HepG2 (cell line): ENCODE data around the gene AJM1. TPM values are rescaled to one million over a fixed set of nuclear protein-coding genes. Genes with fewer than 3 reads are reported as not detected.
A peak's percentile ranks its signal among the peaks of the same experiment; 100 is the strongest.

ENCODE experiments used
- BRD4 ChIP-seq: sonication (generic); formaldehyde crosslinking; IDR thresholded peaks from 2 replicates; pipeline ENCODE4 v1.4.0; 2020; ENCODE audit warnings: missing genetic modification reagents
- ELF3 ChIP-seq: IDR thresholded peaks from 2 replicates; pipeline ENCODE4 v1.6.1; 2016; ENCODE audit warnings: missing genetic modification reagents, missing compliant biosample characterization
- FIP1L1 ChIP-seq: fragments of 200-400 bp; formaldehyde crosslinking; IDR thresholded peaks from 2 replicates; pipeline ENCODE4 v1.6.1; 2018; ENCODE audit warnings: low read depth, mild to moderate bottlenecking, low read length, moderate library complexity, borderline replicate concordance; ENCODE audit not compliant: insufficient read depth
- MAFK ChIP-seq, 2 experiments: IDR thresholded peaks in 1 of 2; conservative IDR thresholded peaks in 1 of 2; 2 replicates each; pipeline ENCODE4 v1.6.1; 2011; ENCODE audit warnings: improper control_type of control experiment in 2 of 2, low read length in 2 of 2
- PITX1 ChIP-seq: sonication (generic); formaldehyde crosslinking; IDR thresholded peaks from 2 replicates; pipeline ENCODE4 v1.5.1; 2020; ENCODE audit warnings: mild to moderate bottlenecking, missing genetic modification reagents
- PLRG1 ChIP-seq: fragments of 450-650 bp; conservative IDR thresholded peaks from 2 replicates; pipeline ENCODE4 v1.6.1; 2016
- PREB ChIP-seq: sonication (generic); formaldehyde crosslinking; IDR thresholded peaks from 2 replicates; pipeline ENCODE4 v1.4.0; 2020; ENCODE audit warnings: missing genetic modification reagents
- PRPF4 ChIP-seq: fragments of 200-400 bp; formaldehyde crosslinking; IDR thresholded peaks from 2 replicates; pipeline ENCODE4 v1.6.1; 2016; ENCODE audit warnings: low read length, low read depth; ENCODE audit not compliant: poor library complexity, severe bottlenecking
- SALL2 ChIP-seq: sonication (generic); formaldehyde crosslinking; IDR thresholded peaks from 2 replicates; pipeline ENCODE4 v1.8.1; 2023; ENCODE audit warnings: mild to moderate bottlenecking, missing genetic modification reagents, inconsistent platforms
- SKIL ChIP-seq: sonication (generic); formaldehyde crosslinking; IDR thresholded peaks from 2 replicates; pipeline ENCODE4 v1.8.0; 2022; ENCODE audit warnings: missing genetic modification reagents, mild to moderate bottlenecking, moderate library complexity, borderline replicate concordance
- SNAPC2 ChIP-seq: sonication (generic); formaldehyde crosslinking; IDR thresholded peaks from 2 replicates; pipeline ENCODE4 v1.8.1; 2022; ENCODE audit warnings: mild to moderate bottlenecking, missing genetic modification reagents
- SNRNP70 ChIP-seq: fragments of 200-400 bp; formaldehyde crosslinking; IDR thresholded peaks from 2 replicates; pipeline ENCODE4 v1.6.1; 2017; ENCODE audit warnings: mild to moderate bottlenecking, low read depth, low read length, moderate library complexity
- THYN1 ChIP-seq: sonication (generic); formaldehyde crosslinking; IDR thresholded peaks from 2 replicates; pipeline ENCODE4 v1.8.1; 2023; ENCODE audit warnings: low read depth, mild to moderate bottlenecking, moderate library complexity, missing genetic modification reagents, borderline replicate concordance
- ZNF367 ChIP-seq: sonication (generic); formaldehyde crosslinking; IDR thresholded peaks from 2 replicates; pipeline ENCODE4 v1.4.0; 2020; ENCODE audit warnings: missing genetic modification reagents, borderline replicate concordance
- ZNF768 ChIP-seq: sonication (generic); formaldehyde crosslinking; IDR thresholded peaks from 2 replicates; pipeline ENCODE4 v1.4.0; 2020; ENCODE audit warnings: missing genetic modification reagents
- polyA plus RNA-seq, 8 experiments: library from polyadenylated mRNA; depleted of rRNA in 3 of 8; stranded (reverse) in 7 of 8; unstranded in 1 of 8; fragments of >200 nt; fragmentation: Illumina TruSeq in 4 of 8; extraction: Trizol in 4 of 8; gene quantifications; 2 replicates each; pipeline versions ENCODE4 v1.2.1 to v1.2.3, GENCODE V29; 2011 to 2016; ENCODE audit warnings: low read depth in 4 of 8, missing spikeins in 1 of 8, mixed read lengths in 1 of 8; ENCODE audit not compliant: insufficient read depth in 1 of 8
- total RNA-seq, 5 experiments: library from RNA; depleted of rRNA; stranded (reverse); fragments of >200 nt; fragmentation: Illumina TruSeq; extraction: Trizol; gene quantifications; 2 replicates each; pipeline ENCODE4 v1.2.3, GENCODE V29; 2016; ENCODE audit warnings: low read depth in 1 of 5
- TF ChIP-seq, protein P1 (sequence below): sonication (generic); formaldehyde crosslinking; IDR thresholded peaks from 2 replicates; pipeline ENCODE4 v1.4.0; 2020; ENCODE audit warnings: missing genetic modification reagents, mild to moderate bottlenecking, borderline replicate concordance
- TF ChIP-seq, protein P2 (sequence below), 2 experiments: sonication (generic) in 1 of 2; formaldehyde crosslinking in 1 of 2; IDR thresholded peaks; 2 replicates each; pipeline versions ENCODE4 v1.5.1 to v1.6.1; 2011 to 2020; ENCODE audit warnings: borderline replicate concordance in 1 of 2, low read depth in 1 of 2, low read length in 1 of 2, mild to moderate bottlenecking in 1 of 2, missing genetic modification reagents in 1 of 2, moderate library complexity in 1 of 2
- TF ChIP-seq, protein P3 (sequence below): sonication (generic); formaldehyde crosslinking; IDR thresholded peaks from 2 replicates; pipeline ENCODE4 v1.4.0; 2020; ENCODE audit warnings: mild to moderate bottlenecking, missing genetic modification reagents

AJM1 gene
- total and polyA plus RNA-seq, 2 of the 13 experiments (the other 11 are each of a cell fraction or from before 2014, with no cell fraction given) = 1.1 to 1.2 TPM

GRCh38 chr9:136851941-136852663 lies 9.8 kb downstream of the AJM1 start, which contains the start of gene MAMDC4 (continued):
- TF ChIP-seq, protein P1, sequence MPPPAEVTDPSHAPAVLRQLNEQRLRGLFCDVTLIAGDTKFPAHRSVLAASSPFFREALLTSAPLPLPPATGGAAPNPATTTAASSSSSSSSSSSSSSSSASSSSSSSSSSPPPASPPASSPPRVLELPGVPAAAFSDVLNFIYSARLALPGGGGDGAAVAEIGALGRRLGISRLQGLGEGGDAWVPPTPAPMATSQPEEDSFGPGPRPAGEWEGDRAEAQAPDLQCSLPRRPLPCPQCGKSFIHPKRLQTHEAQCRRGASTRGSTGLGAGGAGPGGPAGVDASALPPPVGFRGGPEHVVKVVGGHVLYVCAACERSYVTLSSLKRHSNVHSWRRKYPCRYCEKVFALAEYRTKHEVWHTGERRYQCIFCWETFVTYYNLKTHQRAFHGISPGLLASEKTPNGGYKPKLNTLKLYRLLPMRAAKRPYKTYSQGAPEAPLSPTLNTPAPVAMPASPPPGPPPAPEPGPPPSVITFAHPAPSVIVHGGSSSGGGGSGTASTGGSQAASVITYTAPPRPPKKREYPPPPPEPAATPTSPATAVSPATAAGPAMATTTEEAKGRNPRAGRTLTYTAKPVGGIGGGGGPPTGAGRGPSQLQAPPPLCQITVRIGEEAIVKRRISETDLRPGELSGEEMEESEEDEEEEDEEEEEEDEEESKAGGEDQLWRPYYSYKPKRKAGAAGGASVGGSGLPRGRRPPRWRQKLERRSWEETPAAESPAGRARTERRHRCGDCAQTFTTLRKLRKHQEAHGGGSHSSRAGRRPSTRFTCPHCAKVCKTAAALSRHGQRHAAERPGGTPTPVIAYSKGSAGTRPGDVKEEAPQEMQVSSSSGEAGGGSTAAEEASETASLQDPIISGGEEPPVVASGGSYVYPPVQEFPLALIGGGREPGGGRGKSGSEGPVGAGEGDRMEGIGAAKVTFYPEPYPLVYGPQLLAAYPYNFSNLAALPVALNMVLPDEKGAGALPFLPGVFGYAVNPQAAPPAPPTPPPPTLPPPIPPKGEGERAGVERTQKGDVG (CRISPR knock-in tag) = 0 out of 2 replicates have a peak, but pooled peaks have one; percentile 40
- TF ChIP-seq SALL2 (CRISPR knock-in tag) (no peak), SKIL (CRISPR knock-in tag) (no peak), ZNF367 (CRISPR knock-in tag) (no peak), MAFK (conservative IDR thresholded peaks at IDR 0.05 in 1 of 2, IDR thresholded peaks at IDR 0.05 in 1 of 2; ENCODE audit: low read length in 2 of 2) (no peak), BRD4 (CRISPR knock-in tag) (no peak), PRPF4 (no peak), THYN1 (no peak), PLRG1 (no peak), FIP1L1 (no peak), SNRNP70 (no peak), PITX1 (CRISPR knock-in tag) (no peak), ZNF768 (CRISPR knock-in tag) (no peak), PREB (CRISPR knock-in tag) (no peak), ELF3 (CRISPR knock-in tag) (no peak), SNAPC2 (no peak)
- TF ChIP-seq, protein P2, sequence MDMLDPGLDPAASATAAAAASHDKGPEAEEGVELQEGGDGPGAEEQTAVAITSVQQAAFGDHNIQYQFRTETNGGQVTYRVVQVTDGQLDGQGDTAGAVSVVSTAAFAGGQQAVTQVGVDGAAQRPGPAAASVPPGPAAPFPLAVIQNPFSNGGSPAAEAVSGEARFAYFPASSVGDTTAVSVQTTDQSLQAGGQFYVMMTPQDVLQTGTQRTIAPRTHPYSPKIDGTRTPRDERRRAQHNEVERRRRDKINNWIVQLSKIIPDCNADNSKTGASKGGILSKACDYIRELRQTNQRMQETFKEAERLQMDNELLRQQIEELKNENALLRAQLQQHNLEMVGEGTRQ (IDR thresholded peaks at IDR 0.05; ENCODE audit: low read depth, low read length) = no peak
- TF ChIP-seq, protein P2 (CRISPR knock-in tag; IDR thresholded peaks at IDR 0.05; ENCODE audit: borderline replicate concordance) = no peak
- TF ChIP-seq, protein P3, sequence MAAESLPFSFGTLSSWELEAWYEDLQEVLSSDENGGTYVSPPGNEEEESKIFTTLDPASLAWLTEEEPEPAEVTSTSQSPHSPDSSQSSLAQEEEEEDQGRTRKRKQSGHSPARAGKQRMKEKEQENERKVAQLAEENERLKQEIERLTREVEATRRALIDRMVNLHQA = no peak
